Raji (cell line): ENCODE measurements around the gene UBR2.

Source experiments
- POLR2A ChIP-seq: IDR thresholded peaks from 2 replicates; pipeline ENCODE4 v1.6.1; 2011; ENCODE audit warnings: low read depth, low read length, control low read depth; ENCODE audit not compliant: insufficient read depth

Gene UBR2

GRCh38 chr6:42572523-42572922 is 8.7 kb downstream of the UBR2 start:
- TF ChIP-seq POLR2A: no peak

- TF ChIP-seq POLR2A: no peak
These were observed 34.5 kb downstream of the UBR2 start for GRCh38 chr6:42598300-42598699.

GRCh38 chr6:42599558-42599957 is 35.7 kb downstream of the UBR2 start:
- no peak for TF ChIP-seq POLR2A

- TF ChIP-seq POLR2A: no peak
These were observed 40.3 kb downstream of the UBR2 start for GRCh38 chr6:42604150-42604549.

GRCh38 chr6:42610416-42610815 is 46.6 kb downstream of the UBR2 start:
- TF ChIP-seq POLR2A: no peak

- no peak for TF ChIP-seq POLR2A
These were observed 51.7 kb downstream of the UBR2 start for GRCh38 chr6:42615518-42615917.

- TF ChIP-seq POLR2A: no peak
These were observed 52.9 kb downstream of the UBR2 start for GRCh38 chr6:42616716-42617115.

GRCh38 chr6:42618105-42618504 is 54.3 kb downstream of the UBR2 start:
- no peak for TF ChIP-seq POLR2A

- TF ChIP-seq POLR2A: no peak
These were observed 54.9 kb downstream of the UBR2 start for GRCh38 chr6:42618686-42619085.

- TF ChIP-seq POLR2A: no peak
These were observed 56.1 kb downstream of the UBR2 start for GRCh38 chr6:42619963-42620362.

GRCh38 chr6:42624601-42625000 is 60.8 kb downstream of the UBR2 start:
- TF ChIP-seq POLR2A: no peak

GRCh38 chr6:42627044-42627443 is 63.2 kb downstream of the UBR2 start:
- no peak for TF ChIP-seq POLR2A

- TF ChIP-seq POLR2A: no peak
These were observed 63.8 kb downstream of the UBR2 start for GRCh38 chr6:42627674-42628073.

GRCh38 chr6:42628604-42629003 is 64.8 kb downstream of the UBR2 start:
- TF ChIP-seq POLR2A: no peak

- TF ChIP-seq POLR2A: no peak
These were observed 66.0 kb downstream of the UBR2 start for GRCh38 chr6:42629845-42630244.

- no peak for TF ChIP-seq POLR2A
These were observed 73.9 kb downstream of the UBR2 start for GRCh38 chr6:42637681-42638080.

GRCh38 chr6:42642794-42643193 is 79.0 kb downstream of the UBR2 start:
- no peak for TF ChIP-seq POLR2A

GRCh38 chr6:42644211-42644610 is 80.4 kb downstream of the UBR2 start:
- no peak for TF ChIP-seq POLR2A

GRCh38 chr6:42652024-42652746 is 88.4 kb downstream of the UBR2 start:
- TF ChIP-seq POLR2A: no peak
